Cerebellar cortex (tissue), 1 donor: ENCODE data around the gene COPE.
"Not testable (repeated sequence)": the region's sequence is repeated elsewhere in the genome, so short reads cannot be mapped to it uniquely, and the experiment has no call there.

Experiments used
- DNase-seq: peaks from one replicate; pipeline ENCODE4 v3.0.0-alpha.2; 2015; ENCODE audit warnings: low spot score

COPE gene

DNA sequence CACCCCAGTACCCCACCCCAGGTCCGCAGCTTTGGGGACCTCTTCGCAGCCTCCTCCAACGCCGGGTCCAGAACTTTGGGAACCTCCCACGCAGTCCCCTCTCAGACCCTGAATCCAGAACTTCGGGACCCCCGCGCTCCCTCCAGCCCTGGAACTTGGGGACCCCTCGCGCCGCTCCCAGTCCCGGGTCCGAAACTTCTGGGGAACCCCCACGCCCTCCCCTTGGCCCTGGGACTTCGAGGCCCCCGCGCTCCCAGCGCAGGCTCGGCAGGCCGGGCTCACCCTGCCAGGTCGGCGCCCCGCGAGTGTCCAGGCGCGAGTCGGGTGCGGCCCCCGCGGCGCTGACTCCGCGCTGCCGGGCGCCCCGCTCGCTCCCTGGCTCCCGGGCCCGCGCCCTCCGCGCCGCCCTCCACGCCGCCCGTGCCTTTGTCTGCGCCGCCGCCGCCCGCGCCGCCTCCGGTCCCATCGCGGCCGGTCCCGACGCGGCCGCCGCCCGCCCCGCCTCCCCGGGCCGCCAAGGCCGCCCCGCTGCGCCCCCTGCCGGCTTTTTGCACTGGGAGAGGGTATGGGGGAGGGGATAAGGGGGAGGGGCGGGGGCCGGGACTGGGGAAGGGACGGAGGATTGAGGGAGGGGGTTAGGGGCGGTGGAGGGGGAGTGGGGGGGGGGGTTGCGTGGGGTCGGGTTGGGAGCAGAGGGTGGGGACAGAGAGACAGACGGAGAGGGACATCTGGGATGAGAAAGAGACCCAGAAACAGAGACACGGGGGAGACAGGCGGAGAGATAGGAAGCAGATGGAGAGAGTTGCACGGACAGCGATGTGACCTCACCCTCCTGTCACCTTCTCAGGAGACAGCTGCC lies 21.8 kb upstream of the COPE start, which contains the start of gene HOMER3:
Gene HOMER3, minus strand, starts transcription at position 449 of the 859 bp plus-strand sequence. CDS start 2,235 bp downstream, outside the sequence.
- DNase-seq, result peak; percentile 17

DNA sequence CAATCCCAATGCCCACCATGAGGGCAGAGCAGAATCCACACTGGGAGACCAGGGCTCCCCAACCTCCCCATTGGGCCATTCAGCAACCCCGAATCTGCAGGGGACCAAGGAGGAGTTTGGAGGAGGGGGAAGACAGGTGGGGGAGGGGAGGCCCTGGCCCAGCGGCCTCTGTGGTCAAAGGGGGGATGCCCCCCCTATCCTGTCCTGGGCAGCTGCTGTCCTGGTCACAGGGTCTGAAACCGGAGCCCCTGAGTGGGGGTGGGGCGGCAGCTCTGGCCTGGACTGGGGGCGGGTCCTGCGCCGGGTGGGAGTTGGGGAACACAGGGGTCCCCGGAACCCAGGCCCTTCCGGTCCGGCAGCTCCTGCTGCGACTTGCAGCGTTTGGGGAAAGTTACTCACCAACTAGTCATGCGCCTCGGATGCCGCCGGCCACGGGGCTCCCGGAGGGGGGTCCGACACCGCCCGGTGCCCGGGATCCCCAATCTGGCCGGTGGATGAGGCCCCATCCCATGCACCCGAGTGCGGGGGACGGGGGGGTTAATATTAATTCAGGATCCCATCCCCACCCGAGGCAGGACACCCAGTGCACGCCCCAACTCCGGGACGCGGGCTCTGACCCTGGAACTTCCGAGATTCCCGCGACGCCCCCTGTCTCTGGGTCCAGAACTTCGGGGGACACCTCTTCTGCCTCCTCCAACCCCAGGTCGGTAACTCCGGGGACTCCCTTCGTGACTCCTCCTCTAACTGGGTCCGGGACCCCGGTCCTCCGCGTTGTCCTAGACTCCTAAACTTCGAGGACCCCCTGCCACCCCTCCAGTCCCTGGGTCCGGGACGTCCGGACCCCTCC lies 21.0 kb upstream of the COPE start:
- no peak for DNase-seq

DNA sequence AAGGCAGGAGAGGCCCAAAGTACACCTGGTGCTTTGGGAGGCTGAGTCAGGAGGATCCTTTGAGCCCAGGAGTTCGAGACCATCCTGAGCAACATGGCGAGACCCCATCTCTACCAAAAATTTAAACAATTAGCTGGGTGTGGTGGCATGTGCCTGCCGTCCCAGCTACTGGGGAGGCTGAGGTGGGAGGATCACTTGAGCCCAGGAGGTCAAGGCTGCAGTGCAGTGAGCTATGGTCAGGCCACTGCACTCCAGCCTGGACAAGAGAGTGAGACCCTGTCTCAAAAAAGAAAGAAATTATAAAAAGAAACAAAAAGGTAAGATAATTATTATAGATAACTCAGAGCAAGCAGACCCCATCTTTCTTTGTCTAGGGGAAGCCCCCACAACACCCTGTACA lies 20.0 kb upstream of the COPE start:
- no peak for DNase-seq

DNA sequence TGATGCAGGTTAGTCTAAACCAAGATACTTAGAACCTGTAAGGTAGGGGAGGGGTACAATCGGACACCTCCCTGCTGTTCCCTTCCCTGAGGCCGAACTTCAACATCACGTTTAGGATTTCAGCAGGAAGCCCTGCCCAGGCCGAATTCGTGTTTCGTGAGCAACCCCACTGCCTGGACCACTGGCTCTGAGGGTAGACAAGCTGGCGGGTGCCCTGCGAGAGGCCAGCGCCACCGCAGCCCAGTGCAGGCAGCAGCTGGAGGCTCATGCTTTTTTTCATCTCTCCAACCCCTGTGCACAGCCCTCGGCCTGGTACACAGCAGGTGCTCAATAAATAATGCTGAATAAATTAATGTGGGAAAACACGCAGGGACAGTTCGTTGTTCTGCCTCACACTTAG lies 14.1 kb upstream of the COPE start:
- no peak for DNase-seq

DNA sequence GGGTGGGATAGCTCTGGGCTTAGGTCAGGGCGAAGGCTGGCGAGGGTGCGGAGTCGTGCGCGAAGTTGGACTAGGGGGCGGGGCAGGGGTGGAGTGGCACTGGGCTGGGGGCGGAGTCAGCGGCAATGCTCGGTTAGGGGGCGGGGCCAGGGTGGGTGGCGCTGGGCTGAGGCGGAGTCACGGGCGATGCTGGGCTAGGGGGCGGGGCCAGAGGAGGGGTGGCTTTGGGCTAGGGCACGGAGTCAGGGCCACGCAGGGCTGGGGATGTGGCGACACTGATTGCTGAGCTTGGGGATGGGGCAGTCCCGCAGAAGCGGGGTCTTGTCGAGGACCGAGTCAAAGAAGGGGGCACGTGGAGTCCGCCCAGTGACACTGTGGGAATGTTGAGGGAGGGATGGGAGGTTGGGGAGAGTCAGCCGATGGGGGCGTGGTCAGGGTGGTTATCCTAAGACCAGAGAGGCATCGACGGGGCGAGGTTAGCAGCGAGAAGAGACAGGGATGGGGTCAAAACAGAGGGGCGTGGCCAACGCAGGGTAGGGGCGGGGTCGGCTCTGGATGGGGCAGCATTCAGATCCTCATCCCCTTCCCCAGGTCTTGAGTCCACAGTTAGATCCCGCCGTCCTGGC lies 13.1 kb upstream of the COPE start:
- peak; percentile 73 for DNase-seq

DNA sequence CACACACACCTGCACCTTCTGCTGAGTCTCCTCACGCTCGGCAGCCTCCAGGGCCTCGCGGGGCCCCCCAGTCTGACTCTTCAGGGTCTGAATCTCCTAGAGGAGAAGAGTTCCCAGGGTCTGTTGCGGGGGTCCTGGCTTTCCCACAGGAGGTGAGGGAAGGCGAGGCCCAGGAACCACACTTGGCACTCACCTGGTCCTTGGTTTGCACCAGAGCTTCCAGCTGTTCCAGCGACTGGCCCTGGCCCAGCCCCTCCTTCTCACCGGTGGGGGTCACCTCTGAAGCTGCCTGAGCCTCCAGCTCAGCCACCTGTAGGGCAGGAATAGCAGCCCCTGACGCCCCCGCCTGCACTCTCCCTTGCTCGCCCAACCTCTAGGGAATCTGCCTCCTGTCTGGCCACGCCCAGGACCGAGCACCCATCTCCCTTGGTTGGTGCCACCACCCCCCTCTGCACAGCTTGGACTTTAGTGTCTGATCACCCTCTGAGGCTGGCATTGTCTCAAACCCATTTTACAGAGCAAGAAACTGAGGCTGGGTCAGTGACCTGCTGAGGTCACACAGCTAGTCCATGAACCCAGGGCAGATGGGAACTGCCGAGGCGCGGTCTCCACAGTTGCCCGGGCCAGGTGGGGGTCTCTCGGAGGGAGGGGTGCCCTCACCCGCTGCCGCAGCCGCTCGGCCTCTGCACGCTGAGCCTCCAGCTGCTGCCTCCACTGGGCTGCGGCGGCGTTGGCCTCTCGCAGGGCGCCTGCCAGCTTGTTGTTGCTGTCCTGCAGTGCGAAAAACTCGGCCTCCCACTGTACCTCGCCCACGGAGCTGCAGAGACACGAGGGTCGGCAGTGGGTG lies 12.4 kb upstream of the COPE start:
- no peak for DNase-seq

DNA sequence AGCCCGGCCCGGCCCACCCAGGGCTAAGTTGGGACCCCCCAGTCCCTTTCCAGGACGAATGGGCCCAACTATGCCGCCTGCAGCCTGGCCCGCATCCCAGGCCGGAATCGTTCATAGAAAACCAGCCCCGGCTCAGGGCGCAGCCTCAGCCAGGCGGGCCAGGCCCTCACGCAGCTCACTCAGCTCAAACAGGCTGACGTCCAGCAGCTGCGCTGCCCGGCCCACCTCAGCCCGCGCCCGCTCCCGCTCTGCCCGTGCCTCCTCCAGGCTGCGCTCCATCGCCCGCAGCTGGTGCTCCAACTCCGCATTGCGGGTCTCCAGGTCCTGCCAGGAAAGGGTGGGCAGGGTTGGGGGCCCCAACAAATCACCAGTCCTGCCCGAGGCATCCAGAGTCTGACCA lies 10.1 kb upstream of the COPE start:
- DNase-seq, result no peak

DNA sequence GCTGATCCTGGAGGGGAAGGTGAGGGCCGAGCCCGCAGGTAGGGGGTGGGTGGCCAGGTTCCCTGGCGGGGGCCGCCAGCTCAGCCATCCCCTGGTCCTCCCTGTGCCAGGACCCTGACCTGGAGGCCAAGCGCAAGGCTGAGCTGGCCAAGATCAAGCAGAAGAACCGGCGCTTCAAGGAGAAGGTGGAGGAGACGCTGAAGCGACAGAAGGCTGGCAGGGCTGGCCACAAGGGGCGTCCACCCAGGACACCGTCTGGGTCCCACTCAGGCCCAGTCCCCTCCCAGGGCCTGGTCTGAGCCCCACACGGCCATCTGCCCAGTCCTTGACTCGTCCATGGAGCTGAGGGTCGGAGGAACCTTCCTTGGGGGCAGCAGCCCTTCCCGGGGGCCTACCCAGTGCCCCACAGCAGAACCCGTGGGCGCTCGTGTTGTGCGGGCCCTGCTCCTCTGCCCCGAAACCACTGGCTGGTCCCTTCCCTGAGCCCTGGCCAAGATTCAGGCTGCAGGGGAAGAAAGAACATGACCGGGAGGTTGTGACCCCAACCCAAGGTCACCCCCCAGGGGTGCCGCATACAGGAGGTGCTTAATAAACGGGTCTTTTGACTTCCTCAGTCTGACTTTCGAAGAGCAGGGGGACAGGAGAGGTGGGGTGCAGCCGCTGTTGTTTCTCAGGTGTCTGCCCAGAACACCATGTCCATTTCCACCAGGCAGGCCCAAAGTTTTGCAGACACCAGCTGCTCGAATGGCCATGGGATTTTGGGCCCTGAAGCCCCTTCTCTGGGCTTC lies 9.0 kb upstream of the COPE start:
- no peak for DNase-seq

DNA sequence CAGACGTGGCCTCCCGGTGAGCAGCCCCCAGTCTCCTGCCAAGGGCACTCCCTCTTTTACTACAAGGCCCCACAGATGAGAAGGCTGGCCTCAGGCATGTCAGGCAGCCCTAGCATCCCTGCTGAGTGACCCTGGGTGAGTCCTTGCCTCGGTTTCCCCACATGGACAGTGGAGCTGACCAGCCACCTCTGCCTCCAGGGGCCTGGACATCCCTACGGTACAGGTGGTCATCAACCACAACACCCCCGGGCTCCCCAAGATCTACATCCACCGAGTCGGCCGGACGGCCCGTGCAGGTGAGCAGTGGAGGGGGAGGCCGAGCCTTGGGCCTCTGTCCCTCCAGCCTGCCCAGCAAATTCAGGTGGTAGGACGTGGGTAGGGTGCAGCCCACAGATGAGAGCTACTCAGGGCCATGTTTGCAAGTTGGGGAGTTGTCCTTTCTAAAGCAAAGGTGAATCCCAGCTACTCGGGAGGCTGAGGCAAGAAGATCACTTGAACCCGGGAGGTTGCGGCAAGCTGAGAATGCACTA lies 5.6 kb upstream of the COPE start:
- no peak for DNase-seq

DNA sequence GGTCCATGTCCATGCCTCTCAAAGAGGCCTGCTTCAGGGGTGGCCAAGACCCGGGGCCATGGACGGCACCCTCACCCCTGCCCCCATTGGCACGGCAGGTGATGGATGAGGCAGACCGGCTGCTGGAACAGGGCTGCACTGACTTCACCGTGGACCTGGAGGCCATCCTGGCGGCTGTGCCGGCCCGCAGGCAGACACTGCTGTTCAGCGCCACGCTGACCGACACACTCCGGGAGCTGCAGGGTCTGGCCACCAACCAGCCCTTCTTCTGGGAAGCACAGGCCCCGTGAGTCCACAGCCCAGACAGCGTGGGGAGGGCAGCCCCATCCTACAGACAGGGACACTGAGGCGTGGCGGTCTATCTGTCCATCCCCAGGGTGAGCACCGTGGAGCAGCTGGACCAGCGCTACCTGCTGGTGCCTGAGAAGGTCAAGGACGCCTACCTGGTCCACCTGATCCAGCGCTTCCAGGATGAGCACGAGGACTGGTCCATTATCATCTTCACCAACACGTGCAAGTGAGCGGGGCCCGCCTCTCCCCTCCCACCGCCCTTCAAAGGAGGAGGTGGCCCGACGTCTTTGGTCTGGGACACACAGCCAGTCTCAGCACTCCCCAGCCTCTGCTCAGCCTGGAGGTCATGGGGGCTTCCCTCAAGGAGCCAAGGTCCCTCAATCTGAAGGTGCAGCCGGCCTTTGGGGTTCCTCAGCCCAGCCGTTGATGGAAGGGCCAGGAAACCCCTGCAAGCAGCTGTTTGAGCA lies 3.2 kb upstream of the COPE start:
- no peak for DNase-seq

DNA sequence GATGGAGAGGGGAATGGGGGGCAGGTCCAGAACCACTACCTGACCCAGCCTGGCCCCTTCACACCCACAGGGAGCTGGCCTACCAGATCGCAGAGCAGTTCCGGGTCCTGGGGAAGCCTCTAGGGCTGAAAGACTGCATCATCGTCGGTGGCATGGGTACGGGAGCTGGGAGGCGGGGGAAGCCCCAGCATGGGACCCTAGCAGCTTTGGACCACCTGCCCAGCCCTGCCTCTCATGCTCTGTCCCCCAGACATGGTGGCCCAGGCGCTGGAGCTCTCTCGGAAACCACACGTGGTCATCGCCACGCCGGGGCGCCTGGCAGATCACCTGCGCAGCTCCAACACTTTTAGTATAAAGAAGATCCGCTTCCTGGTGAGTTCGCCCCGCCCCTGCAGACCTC lies 2.4 kb upstream of the COPE start:
- no peak for DNase-seq

DNA sequence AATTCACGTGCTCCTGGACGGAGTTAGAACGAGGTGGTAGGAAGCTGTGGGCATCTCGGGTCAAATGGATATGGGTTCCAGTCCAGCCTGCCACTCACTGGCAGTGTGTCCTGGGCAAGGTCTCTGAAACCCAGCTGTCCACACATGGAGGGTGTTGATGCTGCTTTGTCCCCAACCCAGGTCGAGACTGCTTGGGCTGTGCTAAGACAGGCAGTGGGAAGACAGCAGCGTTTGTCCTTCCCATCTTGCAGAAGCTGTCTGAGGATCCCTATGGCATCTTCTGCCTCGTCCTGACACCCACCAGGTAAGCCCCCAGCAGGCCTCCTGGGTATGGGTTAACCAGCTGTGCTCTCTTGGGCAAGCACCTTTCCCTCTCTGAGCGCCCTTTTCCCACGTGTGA lies 1.2 kb upstream of the COPE start:
- DNase-seq, result no peak

DNA sequence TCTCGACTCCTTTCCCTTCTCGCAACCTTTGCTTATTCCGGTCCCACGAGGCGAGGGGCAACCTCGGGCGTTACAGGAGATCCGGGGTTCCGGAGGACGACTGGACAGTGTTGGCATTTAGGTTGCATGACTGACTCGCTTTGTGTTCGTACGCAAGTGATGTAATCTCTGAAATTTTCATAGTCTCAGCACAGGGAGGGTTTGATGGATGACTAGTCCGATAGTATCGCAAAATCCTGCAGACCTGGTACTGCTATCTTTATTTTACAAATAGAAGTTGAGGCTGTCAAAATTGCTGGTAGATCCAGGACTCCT lies 670 bp upstream of the COPE start:
- no peak for DNase-seq

DNA sequence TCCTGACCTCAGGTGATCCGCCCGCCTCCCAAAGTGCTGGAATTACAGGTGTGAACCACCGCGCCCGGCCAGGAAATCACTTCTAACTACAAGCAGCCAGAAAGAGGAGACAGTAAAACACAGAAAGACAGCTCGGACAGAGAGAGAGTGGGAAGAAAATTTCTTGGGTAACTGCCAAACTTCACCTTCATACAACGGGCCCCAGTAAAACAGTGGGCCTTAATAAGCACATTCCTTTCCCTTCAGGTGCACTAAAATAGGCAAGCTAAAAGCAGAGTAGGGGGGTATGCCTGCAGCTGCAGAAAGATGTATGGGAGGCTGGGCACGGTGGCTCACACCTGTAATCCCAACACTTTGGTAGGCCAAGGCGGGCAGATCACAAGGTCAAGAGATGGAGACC lies 1.6 kb downstream of the COPE start:
- not testable (repeated sequence) for DNase-seq

DNA sequence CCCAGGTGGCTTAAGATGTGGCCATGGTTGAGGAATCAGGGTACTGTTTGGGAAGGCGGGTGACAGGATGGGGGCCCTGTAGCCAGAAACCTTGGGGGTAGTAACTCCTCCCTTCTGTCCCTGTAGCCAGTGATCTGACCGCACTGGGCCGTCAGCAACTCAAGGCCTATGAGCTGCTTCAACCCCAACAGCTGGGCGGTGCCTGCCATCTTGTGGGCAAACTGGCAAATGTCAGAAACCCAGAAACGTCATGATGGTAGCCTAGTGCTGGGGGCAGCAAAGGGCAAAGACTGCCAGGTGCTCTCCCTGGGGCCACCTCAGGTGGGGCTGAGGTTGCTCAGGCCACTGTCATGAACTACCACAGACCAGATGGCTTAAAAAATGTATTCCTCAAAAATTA lies 3.5 kb downstream of the COPE start:
- peak; percentile 57 for DNase-seq

DNA sequence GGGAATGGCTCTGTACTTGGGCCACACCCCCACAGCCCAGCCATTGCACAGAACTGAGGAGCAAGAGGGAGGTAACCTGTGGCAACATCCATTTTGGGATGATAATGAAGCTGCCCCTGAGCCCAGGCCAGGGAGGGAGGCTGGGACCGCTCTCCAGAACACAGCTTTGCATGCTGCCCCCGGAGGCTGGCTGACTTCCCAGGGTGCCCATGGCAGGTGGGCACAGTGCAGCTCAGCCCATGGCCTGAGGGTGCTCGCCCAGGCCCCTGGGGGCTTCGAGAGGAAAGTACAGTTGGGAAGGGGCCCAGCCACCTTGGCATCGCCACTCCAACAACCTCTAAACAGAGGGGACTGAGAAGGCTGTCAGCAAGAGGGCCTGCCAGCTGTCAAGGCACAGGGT lies 5.7 kb downstream of the COPE start:
- no peak for DNase-seq

DNA sequence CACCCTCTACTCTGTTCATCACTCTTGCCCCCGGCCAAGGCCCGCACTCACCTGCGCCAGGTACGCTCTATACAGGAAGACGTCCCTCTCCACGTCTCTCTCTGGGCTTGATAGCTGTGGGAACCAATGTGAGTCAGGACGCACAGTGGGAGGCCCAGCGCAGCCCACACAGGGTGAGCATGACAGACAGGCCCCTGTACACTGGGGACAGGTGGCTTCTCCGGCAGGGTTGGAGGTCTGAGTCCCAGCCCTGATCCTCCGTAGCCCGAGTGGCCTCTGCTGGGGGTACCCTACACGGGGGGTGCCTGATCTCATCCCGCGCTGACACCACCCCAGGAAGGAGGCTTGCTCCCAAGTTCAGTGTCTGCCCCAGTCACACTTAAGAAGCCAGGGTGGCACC lies 6.3 kb downstream of the COPE start:
- no peak for DNase-seq

DNA sequence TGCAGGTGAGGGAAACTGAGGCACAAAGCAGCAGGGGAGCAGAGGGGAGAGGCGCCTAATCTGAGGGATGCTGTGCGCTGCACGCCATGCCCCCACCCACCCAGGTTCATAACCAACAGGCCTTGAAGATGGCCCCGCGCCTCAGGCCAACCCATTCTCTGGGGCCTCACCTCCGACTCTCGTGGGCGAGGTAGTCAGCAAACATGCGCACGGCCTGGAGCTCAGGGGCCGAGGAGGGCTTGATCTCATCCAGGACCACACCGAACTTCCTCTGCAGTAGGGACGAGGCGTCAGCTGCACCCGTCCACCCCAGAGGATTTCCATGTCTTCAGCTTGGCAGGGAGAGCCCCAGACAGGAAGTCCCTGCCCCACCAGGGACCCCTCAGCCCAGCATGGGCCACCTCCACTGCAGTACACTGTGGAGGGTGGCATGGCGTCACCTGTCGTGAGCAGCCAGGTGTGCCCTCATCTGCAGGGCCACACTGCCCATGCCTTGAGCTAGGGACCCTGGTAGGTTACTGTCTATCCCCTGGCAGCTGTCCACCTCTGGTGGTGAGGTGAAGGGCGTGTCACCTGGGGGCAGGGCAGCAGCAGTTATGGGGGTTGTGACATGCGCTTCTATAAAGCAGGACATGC lies 8.3 kb downstream of the COPE start:
- no peak for DNase-seq

DNA sequence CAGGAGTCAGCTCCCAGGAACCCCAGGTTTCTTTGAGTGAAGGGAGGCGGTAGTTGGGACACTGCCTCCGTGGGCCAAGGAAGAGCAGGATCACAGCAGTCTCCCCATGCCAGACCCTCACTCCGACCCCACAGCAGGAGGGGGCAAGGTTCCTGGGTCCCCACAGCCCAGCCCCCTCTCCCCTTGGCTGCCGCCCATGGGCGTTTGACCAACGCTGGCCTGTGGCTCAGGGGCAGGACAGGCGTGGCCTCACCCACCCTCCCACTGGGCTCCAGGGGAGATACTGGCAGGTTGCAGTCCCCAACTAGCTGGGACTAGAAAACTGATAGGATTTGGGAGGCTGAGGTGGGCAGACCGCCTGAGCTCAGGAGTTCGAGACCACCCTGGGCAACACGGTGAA lies 9.2 kb downstream of the COPE start:
- DNase-seq, result no peak
